HG03108 (cell line): ENCODE measurements around the gene RAD51B.

Experiments
- ATAC-seq: cut with Tn5 transposase; IDR thresholded peaks from one replicate; pipeline ENCODE4 v1.9.1; 2021; ENCODE audit warnings: moderate library complexity; ENCODE audit not compliant: unreplicated experiment

The RAD51B gene

GRCh38 chr14:68469208-68469713 is 649.7 kb downstream of the RAD51B start:
- ATAC-seq = no peak

GRCh38 chr14:68470361-68470760 is 650.8 kb downstream of the RAD51B start:
- ATAC-seq = no peak

GRCh38 chr14:68471029-68471963 is 651.7 kb downstream of the RAD51B start:
- ATAC-seq = peak; percentile 40

GRCh38 chr14:68471964-68472508 is 652.5 kb downstream of the RAD51B start:
- ATAC-seq = no peak

- ATAC-seq = no peak
Measured at GRCh38 chr14:68473069-68473468, 653.5 kb downstream of the RAD51B start.

GRCh38 chr14:68473794-68474193 is 654.2 kb downstream of the RAD51B start:
- no peak for ATAC-seq

- ATAC-seq = no peak
Measured at GRCh38 chr14:68474741-68475140, 655.2 kb downstream of the RAD51B start.

- ATAC-seq = no peak
Measured at GRCh38 chr14:68475802-68476201, 656.2 kb downstream of the RAD51B start.

- peak; percentile 81 for ATAC-seq
Measured at GRCh38 chr14:68476212-68477109, 656.9 kb downstream of the RAD51B start.

- no peak for ATAC-seq
Measured at GRCh38 chr14:68477110-68477455, 657.5 kb downstream of the RAD51B start.

- ATAC-seq = no peak
Measured at GRCh38 chr14:68477461-68478085, 658.0 kb downstream of the RAD51B start.

GRCh38 chr14:68479247-68479646 is 659.7 kb downstream of the RAD51B start:
- ATAC-seq = no peak

- ATAC-seq = no peak
Measured at GRCh38 chr14:68482018-68482417, 662.4 kb downstream of the RAD51B start.

- ATAC-seq = no peak
Measured at GRCh38 chr14:68482772-68483395, 663.3 kb downstream of the RAD51B start.

- ATAC-seq = no peak
Measured at GRCh38 chr14:68486033-68486732, 666.6 kb downstream of the RAD51B start.

- ATAC-seq = no peak
Measured at GRCh38 chr14:68486809-68487208, 667.2 kb downstream of the RAD51B start.

- ATAC-seq = no peak
Measured at GRCh38 chr14:68487805-68488590, 668.4 kb downstream of the RAD51B start.

- no peak for ATAC-seq
Measured at GRCh38 chr14:68491793-68492192, 672.2 kb downstream of the RAD51B start.
